ENCODE data around the gene GPR62.

GPR62 gene

DNA sequence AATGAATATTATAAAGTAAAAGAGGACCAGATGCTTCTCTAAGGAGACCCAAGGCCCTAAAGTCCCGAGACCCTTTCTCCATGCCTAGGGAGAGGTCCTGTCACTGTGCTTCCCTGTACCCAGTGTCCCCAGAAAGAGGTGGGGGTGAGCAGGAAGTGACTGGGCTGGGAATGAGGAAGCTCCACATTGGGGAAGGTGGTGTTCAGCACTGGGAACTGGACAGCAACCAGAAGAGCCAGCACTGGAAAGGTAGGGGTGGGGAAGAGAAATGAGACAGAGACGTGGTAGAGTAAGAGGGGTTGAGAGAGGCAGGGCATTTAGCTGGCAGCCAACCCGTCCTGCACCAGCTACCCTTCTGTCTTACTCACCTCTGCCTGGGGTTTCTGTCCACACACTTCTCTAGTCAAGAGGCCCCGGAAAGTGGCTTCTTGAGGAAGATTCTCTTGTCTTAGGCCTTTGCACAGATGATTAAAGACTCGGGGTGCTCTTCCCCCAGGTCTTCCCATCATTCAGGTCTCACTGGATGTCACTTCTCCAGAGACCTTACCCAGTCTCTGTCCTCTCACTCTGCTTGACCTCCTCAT is 25.7 kb upstream of the GPR62 start:
- Histone ChIP-seq H3K4me3 (ENCODE audit: low read length, poor library complexity, severe bottlenecking) (no peak overlapping the region), H3K4me1 (ENCODE audit: insufficient read depth, low read length, poor library complexity, severe bottlenecking) (no peaks in the 10 kb centered on the region), H3K9me2 (replicated peaks; ENCODE audit: low read depth, low read length) (no peaks in the 10 kb centered on the region), H3F3A (ENCODE audit: low read depth) (no peaks in the 10 kb centered on the region), H3K9ac (ENCODE audit: low read depth, low read length, poor library complexity, severe bottlenecking) (no peak overlapping the region), H3K9me3 (ENCODE audit: insufficient read depth, low read depth, low read length) (no peaks in the 10 kb centered on the region), H3K4me2 (ENCODE audit: low read depth, low read length, poor library complexity, severe bottlenecking) (no peak overlapping the region), H3K79me2 (ENCODE audit: insufficient read depth, low read length) (no peaks in the 10 kb centered on the region), H2AFZ (ENCODE audit: low read length) (no peak overlapping the region), H3K36me3 (ENCODE audit: insufficient read depth, low read length) (peaks cover 6% of the 10 kb centered on the region; the same call in 1 of the 2 replicates), H4K20me1 (ENCODE audit: insufficient read depth, low read length, poor library complexity, severe bottlenecking) (no peaks in the 10 kb centered on the region), H3K27me3 (ENCODE audit: insufficient read depth, low read length, poor library complexity, severe bottlenecking) (no peaks in the 10 kb centered on the region)
- TF ChIP-seq, protein P1, sequence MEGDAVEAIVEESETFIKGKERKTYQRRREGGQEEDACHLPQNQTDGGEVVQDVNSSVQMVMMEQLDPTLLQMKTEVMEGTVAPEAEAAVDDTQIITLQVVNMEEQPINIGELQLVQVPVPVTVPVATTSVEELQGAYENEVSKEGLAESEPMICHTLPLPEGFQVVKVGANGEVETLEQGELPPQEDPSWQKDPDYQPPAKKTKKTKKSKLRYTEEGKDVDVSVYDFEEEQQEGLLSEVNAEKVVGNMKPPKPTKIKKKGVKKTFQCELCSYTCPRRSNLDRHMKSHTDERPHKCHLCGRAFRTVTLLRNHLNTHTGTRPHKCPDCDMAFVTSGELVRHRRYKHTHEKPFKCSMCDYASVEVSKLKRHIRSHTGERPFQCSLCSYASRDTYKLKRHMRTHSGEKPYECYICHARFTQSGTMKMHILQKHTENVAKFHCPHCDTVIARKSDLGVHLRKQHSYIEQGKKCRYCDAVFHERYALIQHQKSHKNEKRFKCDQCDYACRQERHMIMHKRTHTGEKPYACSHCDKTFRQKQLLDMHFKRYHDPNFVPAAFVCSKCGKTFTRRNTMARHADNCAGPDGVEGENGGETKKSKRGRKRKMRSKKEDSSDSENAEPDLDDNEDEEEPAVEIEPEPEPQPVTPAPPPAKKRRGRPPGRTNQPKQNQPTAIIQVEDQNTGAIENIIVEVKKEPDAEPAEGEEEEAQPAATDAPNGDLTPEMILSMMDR (conservative IDR thresholded peaks at IDR 0.05; ENCODE audit: low read length) = no peak
- no peak for TF ChIP-seq EZH2phosphoT487 (IDR thresholded peaks at IDR 0.05; ENCODE audit: borderline replicate concordance)

DNA sequence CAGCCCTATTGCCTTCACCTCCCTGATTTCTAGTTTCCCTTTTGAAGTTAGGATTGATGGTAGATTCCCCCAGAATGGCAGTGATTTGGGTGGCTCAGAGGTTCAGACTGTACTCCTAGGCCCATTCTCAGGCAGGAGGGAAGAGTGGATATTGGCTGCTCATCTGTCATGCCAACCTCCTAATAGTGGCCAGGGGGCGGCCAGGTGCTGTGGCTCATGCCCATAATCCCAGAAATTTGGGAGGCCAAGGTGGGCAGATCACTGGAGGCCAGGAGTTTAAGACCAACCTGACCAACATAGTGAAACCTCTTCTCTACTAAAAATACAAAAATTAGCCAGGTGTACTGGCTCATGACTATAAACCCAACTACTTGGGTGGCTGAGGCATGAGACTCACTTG is 24.7 kb upstream of the GPR62 start:
- no peaks in the 10 kb centered on the region for H4K20me1 ChIP-seq (ENCODE audit: insufficient read depth, low read length, poor library complexity, severe bottlenecking)
- TF ChIP-seq, protein P1 (conservative IDR thresholded peaks at IDR 0.05; ENCODE audit: low read length) = no peak
- no peak for TF ChIP-seq EZH2phosphoT487 (IDR thresholded peaks at IDR 0.05; ENCODE audit: borderline replicate concordance)

DNA sequence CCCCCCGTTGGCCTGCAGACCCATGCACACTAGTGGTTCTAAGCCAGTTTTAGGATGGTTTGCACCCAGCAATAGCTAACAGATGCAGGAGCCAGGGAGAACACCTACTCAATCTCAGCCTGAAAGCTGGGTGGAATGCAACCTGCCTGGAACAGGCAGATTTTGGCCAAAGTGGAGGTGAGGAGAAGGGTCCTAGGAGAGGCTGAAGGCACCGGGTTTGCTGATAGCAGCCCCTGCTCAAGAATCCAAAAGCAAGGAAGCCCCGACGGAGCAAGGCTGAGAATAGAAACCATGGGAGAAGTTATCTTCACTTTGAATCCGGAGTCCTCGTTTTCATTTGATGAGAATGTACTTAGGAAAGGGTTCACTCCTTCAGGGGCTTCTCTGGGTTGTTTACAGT is 23.4 kb upstream of the GPR62 start:
- TF ChIP-seq EZH2phosphoT487 (IDR thresholded peaks at IDR 0.05; ENCODE audit: borderline replicate concordance) = no peak
- TF ChIP-seq, protein P1 (conservative IDR thresholded peaks at IDR 0.05; ENCODE audit: low read length) = no peak
- Histone ChIP-seq H3K4me3 (ENCODE audit: low read length, poor library complexity, severe bottlenecking) (no peak overlapping the region), H3K36me3 (ENCODE audit: insufficient read depth, low read length) (peaks cover 25% of the 10 kb centered on the region; the same call in 1 of the 2 replicates), H3F3A (ENCODE audit: low read depth) (no peaks in the 10 kb centered on the region), H3K9me3 (ENCODE audit: insufficient read depth, low read depth, low read length) (no peaks in the 10 kb centered on the region), H3K9ac (ENCODE audit: low read depth, low read length, poor library complexity, severe bottlenecking) (no peak overlapping the region), H2AFZ (ENCODE audit: low read length) (no peak overlapping the region), H3K4me2 (ENCODE audit: low read depth, low read length, poor library complexity, severe bottlenecking) (no peak overlapping the region), H3K4me1 (ENCODE audit: insufficient read depth, low read length, poor library complexity, severe bottlenecking) (no peaks in the 10 kb centered on the region), H3K27me3 (ENCODE audit: insufficient read depth, low read length, poor library complexity, severe bottlenecking) (no peaks in the 10 kb centered on the region), H3K79me2 (ENCODE audit: insufficient read depth, low read length) (no peaks in the 10 kb centered on the region), H4K20me1 (ENCODE audit: insufficient read depth, low read length, poor library complexity, severe bottlenecking) (no peaks in the 10 kb centered on the region), H3K9me2 (replicated peaks; ENCODE audit: low read depth, low read length) (no peaks in the 10 kb centered on the region)

More for the DNA sequence above, 24.7 kb upstream of the GPR62 start:
- Histone ChIP-seq H3K9ac (ENCODE audit: low read depth, low read length, poor library complexity, severe bottlenecking) (no peak overlapping the region), H3K27me3 (ENCODE audit: insufficient read depth, low read length, poor library complexity, severe bottlenecking) (no peaks in the 10 kb centered on the region), H3K9me3 (ENCODE audit: insufficient read depth, low read depth, low read length) (no peaks in the 10 kb centered on the region), H3K79me2 (ENCODE audit: insufficient read depth, low read length) (no peaks in the 10 kb centered on the region), H3K36me3 (ENCODE audit: insufficient read depth, low read length) (peaks cover 15% of the 10 kb centered on the region; the same call in 1 of the 2 replicates), H3K4me2 (ENCODE audit: low read depth, low read length, poor library complexity, severe bottlenecking) (no peak overlapping the region), H3K4me1 (ENCODE audit: insufficient read depth, low read length, poor library complexity, severe bottlenecking) (no peaks in the 10 kb centered on the region), H3K9me2 (replicated peaks; ENCODE audit: low read depth, low read length) (no peaks in the 10 kb centered on the region), H3F3A (ENCODE audit: low read depth) (no peaks in the 10 kb centered on the region), H2AFZ (ENCODE audit: low read length) (no peak overlapping the region), H3K4me3 (ENCODE audit: low read length, poor library complexity, severe bottlenecking) (no peak overlapping the region)

Measured in Loucy (cell line).